ENCODE measurements around the gene ABL2. TPM values are rescaled to one million over a fixed set of nuclear protein-coding genes. Genes with fewer than 3 reads are reported as not detected.

Gene ABL2
- total RNA-seq, result 188 and 217 TPM in 2 replicates

DNA sequence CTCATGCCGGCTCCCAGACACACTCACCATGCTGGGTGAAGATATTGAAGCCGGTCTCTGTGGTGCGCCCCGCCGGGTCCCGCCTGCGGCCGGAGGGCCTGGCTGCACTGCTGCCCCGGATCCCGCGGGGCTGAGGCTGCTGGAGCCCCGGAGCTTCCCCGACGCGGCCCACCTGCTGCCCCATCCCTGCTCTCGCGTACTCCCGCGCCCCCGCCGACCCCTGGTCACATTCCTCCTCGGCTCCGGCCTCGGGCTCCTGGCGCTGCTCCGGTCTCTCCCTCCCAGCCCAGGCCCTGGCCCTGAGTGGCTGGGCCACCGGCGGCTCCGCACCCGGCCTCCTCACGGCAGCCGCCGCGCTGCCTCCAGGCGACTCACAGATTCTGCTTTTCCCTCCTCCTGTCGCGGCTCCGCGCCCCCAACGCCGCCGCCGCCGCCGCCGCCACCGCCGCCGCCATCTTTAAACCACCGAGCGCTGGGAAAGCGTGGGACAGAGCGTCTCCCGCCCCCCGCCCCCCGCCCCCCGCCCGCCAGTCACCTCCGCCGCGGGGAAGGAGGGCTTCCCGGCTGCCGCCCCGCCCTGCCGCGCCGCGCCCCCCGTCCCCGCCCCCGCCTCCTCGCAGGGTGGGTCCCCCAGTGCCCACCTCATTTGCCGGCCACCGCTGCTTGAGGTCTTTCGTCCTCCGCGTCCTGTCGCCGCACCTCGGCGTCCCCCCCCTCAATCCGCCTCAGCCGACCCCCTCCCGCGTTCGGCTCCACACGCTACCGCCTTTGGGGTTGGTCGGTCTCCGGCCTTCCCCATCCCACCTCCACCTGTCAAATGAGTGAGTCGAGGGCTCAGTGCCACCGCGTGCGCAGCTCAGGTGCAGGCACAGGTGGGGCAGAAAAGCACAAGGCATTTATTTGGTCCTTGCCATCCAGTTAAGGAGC is at the start of gene ABL2:
ABL2 (minus strand) TSS at position 464 of the 927 bp plus-strand sequence; CDS start at position 184, 280 bp downstream.

DNA sequence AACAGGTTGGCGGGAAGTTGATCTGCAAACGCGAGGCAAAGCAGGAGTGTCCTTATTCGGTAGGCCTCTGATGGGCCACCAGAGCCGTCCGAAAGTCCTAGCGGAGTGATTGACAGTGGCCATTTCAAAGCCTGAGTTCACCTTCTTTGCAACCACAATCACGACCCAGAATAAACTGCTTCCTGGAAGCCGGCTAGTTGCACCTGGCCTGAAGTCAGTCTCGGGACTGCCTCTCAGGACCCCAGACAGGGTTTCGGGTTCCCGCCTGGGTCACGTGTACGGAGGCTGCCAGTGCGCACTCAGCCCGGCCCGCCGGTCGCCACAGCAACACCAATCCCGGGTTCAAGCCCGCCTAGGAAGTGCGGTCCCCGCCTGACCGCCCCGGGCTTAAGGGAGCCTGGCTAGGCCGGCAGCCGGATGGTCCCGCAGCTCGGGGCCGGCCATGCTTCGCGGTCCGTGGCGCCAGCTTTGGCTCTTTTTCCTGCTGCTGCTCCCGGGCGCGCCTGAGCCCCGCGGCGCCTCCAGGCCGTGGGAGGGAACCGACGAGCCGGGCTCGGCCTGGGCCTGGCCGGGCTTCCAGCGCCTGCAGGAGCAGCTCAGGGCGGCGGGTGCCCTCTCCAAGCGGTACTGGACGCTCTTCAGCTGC is 147.7 kb downstream of the ABL2 start, which contains the start of gene TOR3A:
TOR3A (plus strand) TSS at position 384 of the 646 bp plus-strand sequence; CDS start at position 443, 59 bp downstream.

Small RNAs within 50 kb of the gene (small RNA-seq; reads per million reads assigned to genes)
- gene AL512326.2, result not detected
- gene AL512326.3, result not detected
- not detected for gene EIF4A1P11
- not detected for gene RF00272

Other genes starting within 250 kb of the ABL2 start
- gene FAM20B, start 203.8 kb downstream of the ABL2 start, total RNA-seq, result 30.7 and 34.9 TPM in 2 replicates
- 24.8 and 25.0 TPM in 2 replicates for gene TOR3A, start 147.6 kb downstream of the ABL2 start, total RNA-seq
- gene SOAT1, start 64.1 kb upstream of the ABL2 start, total RNA-seq, result 9.1 and 24.7 TPM in 2 replicates
- 0.38 TPM in 1 of 2 replicates, not detected in the other for gene AXDND1, start 136.3 kb upstream of the ABL2 start, total RNA-seq

All from vein endothelial cell (primary cell).